GF-D8 (cell line): ENCODE data around the gene KDM3B.
"Not testable (repeated sequence)": the region's sequence is repeated elsewhere in the genome, so short reads cannot be mapped to it uniquely, and the experiment has no call there.

Source experiments
- DNase-seq: peaks from one replicate; lab custom pipeline; 2025; lab: John Stamatoyannopoulos, UW

The KDM3B gene, protein sequence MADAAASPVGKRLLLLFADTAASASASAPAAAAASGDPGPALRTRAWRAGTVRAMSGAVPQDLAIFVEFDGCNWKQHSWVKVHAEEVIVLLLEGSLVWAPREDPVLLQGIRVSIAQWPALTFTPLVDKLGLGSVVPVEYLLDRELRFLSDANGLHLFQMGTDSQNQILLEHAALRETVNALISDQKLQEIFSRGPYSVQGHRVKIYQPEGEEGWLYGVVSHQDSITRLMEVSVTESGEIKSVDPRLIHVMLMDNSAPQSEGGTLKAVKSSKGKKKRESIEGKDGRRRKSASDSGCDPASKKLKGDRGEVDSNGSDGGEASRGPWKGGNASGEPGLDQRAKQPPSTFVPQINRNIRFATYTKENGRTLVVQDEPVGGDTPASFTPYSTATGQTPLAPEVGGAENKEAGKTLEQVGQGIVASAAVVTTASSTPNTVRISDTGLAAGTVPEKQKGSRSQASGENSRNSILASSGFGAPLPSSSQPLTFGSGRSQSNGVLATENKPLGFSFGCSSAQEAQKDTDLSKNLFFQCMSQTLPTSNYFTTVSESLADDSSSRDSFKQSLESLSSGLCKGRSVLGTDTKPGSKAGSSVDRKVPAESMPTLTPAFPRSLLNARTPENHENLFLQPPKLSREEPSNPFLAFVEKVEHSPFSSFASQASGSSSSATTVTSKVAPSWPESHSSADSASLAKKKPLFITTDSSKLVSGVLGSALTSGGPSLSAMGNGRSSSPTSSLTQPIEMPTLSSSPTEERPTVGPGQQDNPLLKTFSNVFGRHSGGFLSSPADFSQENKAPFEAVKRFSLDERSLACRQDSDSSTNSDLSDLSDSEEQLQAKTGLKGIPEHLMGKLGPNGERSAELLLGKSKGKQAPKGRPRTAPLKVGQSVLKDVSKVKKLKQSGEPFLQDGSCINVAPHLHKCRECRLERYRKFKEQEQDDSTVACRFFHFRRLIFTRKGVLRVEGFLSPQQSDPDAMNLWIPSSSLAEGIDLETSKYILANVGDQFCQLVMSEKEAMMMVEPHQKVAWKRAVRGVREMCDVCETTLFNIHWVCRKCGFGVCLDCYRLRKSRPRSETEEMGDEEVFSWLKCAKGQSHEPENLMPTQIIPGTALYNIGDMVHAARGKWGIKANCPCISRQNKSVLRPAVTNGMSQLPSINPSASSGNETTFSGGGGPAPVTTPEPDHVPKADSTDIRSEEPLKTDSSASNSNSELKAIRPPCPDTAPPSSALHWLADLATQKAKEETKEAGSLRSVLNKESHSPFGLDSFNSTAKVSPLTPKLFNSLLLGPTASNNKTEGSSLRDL (N-terminal part only)

DNA sequence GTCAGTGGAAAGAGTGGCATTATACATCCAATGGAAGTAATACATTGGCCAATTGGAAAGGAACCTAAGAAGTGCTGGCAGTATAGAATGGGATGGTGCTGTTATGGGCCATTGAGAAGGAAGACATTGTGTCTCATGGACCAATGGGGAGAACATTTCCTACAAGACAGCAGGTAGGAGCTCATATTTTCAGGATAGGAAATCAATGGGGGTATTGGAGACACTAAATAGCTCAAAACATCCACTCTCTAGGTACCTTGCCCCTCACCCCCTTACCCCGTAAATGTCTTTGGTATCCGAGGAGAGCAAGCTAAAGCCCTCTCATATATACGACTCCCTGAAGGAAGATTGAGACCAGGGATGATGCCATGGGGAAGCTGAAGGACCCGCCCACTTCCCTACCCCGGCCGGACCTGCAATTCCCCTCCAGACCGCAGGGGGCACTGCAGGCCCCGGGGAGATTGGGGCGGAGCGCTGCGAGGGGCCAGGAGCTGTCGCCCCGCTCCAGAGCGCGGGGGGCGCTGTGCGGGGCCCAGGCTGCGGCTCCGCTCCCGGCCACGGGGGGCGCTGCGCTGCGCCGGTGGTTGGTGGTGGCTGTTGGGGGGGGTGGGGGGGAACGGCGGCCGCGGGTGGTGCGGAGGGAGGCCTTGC lies at the start of gene KDM3B:
Gene KDM3B, plus strand, starts transcription at position 615 of the 651 bp plus-strand sequence. CDS start 111 bp downstream, outside the sequence.
- peak; percentile 41 for DNase-seq

DNA sequence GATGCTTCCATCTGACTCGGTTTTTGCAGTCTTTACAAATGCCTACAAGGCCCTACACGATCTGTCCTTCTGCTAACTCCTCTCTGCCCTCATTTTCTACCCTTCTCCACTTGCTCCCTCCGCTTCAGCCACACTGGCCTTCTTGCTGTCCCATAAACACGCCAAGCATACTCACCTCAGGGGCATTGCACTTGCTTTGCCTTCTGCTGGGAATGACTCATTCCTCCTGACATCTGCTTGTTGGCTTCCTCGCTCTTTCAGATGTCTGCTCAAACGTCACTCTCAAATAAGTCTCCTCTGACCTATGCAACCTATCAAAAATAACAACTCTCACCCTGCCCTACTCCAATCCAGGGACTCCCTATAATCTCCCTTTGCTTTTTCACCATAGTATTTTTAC lies 49.1 kb upstream of the KDM3B start:
- DNase-seq: no peak

DNA sequence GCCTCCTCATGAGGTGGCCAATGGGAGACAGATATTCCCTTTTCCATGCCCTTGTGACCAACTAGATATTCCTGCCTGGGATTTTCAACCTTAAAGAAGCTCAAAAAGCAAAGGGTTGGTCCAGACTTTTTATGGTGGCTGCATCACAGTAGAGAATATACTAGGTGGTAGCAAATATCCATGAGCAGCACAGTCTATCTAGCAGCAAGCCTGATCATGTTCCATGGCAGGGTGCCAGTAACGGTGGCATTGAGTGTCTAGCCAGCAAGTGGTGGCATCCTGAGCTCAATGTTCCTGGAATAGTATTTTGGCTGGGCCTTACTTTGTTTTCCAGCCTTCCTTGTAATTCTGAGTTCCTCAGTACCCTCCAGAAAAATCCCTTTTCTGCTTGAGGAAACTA lies 46.7 kb upstream of the KDM3B start:
- peak; percentile 0 for DNase-seq

DNA sequence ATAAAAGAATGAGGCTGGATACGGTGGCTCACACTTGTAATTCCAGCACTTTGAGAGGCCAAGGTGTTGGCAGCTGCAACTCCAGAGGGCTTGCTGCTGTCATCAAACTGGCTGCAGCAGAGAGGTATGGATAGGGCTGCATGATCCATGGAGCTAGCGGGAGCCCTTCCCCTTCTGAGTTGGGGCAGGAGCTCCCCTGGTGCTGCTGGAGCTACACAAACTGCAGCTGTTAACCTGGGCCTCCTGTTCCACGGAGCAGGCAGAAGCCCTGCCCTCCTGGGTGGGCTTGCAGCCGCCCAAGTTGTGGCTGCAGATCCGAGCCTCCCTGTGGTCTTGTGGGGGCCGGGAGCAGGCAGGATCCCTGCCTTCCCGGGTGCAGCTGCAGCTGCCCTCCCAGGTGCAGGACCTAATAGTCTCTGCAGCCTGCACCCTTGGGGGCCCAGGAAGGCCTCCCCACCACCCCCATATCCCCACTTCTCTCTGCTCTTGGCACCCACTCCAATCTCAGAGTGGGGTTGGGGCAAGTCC lies 36.7 kb upstream of the KDM3B start:
- no peak for DNase-seq

DNA sequence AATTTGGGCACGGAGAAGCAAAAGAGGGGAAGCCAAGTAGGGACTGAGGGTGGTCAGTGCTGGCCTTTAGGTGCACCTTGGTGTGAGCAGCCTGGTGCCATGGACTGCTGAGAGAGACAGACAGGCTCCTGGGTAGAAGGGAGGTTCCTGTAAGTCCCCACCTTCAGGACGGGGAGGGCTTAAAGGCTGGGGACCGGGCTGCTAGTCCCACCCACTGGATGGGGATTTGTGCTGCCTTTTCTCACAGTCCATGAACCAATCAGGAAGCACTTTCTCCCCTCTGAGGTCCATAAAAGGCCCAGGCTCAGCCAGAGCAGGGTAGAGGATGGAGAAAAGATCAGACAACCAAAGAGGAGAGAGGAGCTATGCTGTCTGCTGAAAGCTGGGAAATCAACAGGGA lies 36.1 kb upstream of the KDM3B start:
- no peak for DNase-seq

DNA sequence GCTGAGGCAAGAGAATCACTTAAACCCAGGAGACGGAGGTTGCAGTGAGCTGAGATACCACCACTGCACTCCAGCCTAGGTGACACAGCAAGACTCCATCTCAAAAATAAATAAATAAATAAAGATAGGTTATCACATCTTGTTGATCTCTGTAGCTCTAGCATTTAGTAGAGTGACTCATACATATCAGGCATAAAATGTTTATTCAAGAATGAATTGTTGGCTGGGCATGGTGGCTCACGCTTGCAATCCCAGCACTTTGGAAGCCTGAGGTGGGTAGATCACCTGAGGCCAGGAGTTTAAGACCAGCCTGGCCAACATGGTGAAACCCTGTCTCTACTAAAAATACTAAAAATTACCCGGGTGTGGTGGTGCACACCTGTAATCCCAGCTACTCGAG lies 34.3 kb upstream of the KDM3B start:
- not testable (repeated sequence) for DNase-seq

DNA sequence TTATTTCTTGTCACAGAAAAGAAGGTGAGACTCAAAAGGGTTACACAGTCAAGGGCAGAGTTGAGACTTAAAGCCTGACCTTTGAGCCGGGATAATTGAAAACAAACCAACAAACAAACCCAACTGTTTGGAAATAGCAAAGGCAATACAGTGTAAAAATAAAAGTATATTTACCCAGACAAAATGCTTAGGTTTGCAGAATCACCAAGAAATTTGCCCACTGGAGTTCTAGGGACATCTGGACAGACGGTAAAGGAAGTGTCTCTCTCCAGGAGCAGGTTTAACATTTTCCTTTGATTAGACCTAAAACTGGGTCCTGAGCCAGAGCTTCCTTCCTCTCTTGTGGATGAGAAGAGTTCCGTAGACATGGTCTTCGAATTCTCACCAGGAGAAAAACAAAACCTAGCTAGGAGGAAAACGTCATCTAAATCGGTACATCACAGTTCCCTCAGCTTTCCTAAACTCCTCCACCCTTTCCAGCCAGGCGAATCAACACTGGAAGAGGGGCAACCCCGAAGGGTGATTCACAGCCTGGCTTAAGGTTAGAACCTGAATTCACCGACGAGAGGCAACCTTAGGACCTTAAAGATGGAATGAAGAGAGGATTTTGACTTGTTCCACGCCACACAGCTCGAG lies 21.6 kb upstream of the KDM3B start:
- DNase-seq: no peak

DNA sequence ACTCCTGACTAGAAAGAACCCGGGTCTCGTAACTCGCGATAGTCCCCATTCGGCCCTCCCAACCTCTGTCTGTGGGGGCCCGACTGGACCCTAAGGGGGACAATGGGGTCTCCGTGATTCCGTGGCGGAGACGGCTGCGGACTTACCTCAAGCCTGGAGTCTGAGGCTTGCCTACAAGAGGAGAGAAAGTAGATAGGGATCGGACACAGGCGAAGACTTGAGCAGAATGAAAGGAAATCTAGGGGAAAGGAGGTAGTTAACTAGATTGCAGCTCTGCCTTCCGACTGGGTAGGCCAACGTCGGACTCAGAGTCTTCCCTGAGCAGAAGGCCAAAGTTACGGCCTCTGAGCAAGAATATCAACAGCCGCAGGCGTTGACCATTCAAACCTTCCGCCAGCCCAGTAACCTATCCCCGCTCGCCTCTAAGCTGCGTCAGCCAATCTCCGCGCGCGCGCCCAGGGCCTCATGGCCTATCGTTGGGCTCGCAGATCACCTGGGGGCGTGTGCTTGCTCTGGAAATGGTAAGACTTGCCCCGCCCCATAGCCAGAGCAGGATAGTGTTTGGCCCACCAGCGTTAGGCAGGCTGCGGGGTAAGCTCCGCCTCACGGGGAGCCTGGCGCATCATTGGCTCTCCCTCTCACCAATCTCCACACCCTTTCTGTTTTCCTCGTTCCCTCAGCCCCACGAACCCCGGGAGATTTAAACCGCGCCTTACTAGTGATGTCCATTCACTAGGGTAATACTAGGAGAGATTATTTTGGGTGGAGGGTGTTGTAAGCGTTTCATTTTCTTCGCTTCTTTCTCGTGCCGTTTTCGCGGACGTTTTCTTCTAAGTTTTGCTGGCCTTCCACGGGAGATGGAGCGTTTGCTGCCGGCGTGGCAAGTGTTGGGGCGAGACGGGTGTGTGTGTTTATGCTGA lies 20.8 kb upstream of the KDM3B start, which contains the start of gene CDC25C:
Gene CDC25C, minus strand, starts transcription at position 356 of the 920 bp plus-strand sequence. CDS start 624 bp downstream, outside the sequence.
- DNase-seq: peak; percentile 84

DNA sequence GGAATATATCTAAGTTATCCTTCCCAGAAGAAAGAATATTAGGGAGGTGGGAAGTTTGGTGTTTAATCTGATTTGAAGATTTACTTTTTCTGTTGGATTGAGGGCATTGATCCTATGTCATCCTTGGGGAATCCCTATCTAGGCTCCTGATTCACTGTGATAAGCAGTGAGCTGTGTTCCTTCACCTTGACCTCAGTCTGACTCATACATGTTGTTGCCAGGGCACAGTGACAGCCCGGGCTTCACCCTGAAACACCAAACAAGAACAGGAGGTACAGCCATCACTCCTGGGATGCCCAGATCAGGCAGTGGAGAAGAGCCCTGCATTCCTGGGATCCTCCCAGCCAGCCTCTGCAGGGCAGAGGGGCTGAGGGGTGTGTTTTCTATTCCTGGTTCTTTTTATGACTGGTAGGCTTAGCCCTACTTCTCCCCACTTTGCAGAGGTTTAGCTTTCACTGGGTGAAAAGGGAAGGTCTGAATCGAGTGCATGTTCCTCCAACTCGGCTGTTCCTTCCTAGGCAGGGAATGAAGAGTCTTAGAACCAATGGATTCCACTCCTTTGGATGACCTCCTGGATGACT lies 17.5 kb upstream of the KDM3B start:
- DNase-seq: no peak

DNA sequence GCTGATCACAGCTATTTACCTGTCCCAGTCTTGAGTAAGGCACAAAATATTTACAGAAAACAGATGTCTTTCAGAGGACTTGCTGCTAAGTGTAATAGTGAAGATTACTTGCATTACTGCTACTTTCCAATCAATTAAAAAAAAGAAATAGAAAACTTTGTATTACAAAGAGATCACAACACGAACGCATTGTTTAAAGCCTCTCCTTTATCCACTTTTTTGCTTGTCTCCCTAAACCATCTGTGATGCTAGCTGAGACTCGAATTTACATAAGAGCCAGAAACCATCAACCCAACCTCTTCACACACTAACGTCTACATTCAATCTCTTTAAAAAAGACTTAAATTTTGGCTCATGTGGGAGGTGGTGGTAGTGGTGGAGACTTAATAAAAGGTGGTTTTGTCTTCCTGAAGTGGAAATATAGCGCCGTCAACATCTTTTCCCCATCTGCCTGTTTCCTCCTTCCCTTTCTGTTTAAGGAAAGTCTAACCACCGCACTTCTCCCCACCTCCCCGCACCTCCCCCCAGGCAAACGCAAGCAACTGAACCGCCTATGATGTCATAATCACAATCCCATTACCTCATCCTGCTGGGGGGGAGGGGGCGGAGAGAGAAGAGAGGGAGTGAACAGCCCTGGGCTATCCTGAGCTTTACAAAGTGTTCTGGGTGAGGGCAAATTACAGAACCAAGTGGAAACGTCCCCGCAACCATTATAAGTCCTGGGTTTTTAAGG lies 15.4 kb upstream of the KDM3B start:
- DNase-seq: peak; percentile 41

DNA sequence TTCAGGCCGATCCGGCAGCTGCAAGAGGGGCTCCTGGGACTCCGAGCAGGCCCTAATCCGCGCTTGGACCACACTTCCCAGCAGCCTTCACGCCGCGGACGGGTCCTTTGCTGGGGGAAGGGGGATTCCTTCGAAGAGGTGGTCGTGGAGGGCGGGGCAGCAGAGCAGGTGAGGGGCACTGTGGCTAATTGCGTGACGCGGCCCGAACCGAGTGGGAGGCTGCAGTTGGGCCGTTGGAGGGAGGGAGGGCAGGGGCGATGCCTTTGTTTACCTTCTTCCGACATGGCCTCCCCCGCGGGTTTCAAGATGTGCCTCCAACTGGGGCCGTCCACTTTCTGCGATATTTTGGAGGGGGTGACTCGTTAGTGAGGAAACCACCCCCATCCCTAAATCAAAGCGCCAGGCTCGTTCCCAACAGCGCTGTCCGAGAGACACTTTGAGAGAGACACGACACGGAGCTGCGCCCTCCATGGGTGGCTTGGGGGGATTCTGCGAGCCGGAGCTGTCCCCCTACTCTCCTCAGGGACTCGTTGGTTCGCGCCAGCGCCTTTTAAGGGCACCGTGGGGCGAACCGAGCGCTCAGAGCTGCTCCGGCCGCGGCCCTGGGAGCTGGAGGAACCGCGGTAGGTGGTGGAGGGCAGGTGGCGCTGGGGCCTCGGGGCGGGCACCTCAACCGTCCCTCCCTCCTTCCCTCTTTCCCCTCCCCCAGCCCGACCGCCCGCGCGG lies 14.6 kb upstream of the KDM3B start, which contains the start of gene FAM53C:
Gene FAM53C, plus strand, starts transcription at position 582 of the 726 bp plus-strand sequence. CDS start 3,070 bp downstream, outside the sequence.
- peak; percentile 51 for DNase-seq

DNA sequence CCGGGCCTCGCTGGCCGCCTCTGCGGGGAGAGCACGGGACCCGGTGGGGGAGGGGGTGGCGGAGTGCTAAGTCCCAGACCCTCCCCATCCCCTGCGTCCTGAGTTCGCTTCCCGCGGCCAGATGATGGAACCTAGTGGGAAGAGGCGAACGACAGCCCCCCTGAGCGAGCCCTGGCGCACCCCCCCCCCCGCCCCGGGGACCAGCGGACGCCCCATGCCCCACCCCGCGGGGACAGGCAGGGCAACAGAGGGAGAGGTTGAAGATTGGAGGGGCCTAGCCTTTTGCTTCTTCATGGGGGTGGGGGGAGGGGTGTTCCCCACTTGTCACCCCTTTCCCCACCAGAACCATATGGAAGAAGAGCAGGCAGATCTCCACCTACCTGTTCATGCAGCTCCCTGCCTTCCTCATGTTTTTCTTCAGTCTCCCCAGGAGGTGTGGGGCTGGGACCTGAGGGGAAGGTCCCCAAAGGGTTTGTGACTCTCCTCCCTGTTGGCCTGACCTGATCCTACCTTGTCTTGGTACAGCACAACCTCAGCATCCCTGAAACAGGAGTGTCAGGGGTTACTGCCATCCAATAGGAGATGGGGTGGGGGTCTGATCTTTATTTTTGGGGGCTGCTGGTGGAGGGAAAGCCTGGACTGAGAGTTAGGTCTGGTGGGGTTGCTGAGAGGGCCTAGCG lies 13.9 kb upstream of the KDM3B start:
- no peak for DNase-seq

DNA sequence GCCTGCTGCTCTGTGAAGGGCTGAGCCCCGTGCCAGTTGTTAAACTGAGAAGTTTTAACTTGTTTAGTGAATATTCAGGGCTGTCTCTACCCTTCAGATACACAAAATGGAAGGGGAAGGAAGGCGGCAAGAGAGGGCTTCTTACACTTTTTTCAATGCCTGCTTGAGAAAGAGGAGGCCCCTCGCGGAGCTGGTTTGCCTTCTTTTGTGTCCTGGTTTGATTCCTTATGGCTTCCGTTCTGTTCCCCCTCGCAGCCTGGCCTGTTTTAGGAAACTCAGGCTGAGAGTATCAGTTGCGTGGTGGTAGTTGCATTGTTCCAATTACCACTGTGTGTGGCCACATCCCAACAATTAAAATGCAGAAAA lies 13.4 kb upstream of the KDM3B start:
- DNase-seq: no peak

DNA sequence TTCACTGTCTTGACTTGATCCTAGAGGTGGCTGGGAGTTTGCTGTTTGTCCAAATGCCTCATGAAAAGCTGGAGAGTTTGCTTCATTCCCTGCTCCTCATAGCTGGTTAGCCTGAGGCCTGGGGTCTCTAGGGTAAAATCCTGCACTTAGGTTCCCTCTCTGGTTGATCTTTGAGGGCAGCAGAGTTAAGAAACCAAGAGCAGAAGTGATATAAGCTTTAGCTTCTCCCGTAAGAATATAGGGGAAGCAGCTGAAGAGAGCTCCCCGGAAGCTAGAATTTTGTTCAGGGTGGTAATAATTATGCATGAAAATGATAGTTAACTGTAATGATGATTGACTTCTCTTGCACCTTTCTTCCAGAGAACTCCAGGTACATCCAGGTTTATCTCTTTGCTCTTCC lies 13.0 kb upstream of the KDM3B start:
- no peak for DNase-seq

DNA sequence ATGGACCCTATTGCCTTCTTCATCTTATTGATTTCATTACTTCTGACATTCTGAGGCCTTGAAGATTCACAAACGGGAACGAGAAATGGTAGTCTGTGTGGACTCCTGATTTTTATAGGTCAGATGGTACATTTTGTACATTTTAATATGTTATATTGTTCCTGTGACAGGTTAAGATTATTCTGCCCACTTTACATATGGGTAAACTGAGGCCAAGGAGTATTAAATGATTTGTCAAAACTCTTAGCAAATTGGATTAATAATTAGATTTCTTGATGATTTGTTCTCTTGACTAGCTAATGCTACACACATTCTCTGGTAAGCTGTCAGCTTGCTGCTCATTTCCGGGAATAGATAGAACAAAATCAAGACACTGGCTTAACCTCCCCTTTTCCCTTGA lies 12.5 kb upstream of the KDM3B start:
- DNase-seq: no peak

DNA sequence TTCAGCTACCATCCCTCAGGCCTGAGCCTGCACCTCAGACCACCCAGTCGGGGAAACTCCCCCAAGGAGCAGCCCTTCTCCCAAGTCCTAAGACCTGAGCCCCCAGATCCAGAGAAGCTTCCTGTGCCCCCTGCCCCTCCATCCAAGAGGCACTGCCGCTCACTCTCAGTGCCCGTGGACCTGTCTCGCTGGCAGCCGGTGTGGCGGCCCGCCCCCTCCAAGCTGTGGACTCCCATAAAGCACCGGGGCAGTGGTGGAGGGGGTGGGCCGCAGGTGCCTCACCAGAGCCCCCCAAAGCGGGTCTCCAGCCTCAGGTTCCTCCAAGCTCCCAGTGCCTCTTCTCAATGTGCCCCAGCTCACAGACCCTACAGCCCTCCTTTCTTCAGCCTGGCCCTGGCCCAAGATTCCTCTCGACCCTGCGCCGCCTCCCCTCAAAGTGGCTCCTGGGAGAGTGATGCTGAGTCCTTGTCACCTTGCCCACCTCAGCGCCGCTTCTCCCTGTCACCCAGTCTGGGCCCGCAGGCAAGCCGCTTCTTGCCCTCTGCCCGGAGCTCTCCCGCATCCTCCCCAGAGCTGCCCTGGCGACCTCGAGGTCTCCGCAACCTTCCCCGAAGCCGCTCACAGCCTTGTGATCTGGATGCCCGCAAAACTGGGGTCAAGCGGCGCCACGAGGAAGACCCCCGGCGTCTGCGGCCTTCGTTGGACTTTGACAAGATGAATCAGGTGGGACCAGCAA lies 7.4 kb upstream of the KDM3B start:
- DNase-seq: no peak

DNA sequence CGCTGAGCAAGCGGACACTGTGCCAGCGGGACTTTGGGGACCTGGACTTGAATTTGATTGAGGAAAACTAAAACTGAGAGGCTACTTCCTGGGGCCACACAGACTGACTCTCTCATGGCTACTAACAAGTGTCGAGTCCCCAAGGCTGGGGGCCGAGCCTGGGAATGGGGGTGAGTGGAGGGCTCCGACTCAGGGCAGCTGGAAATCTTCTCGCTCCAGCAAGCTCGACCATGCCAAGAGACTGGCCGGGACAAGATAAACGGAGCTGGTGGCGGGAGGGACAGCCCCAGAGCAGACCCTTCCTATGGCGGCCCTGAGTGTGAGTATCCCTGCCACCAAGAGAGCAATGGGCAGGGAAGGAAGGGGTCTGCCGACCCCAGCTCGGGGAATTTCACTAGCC lies 5.6 kb upstream of the KDM3B start:
- DNase-seq: no peak
